ENCODE results near the gene SLC25A15. TPM values are rescaled to one million over a fixed set of nuclear protein-coding genes. Genes with fewer than 3 reads are reported as not detected.

Gene SLC25A15
- total RNA-seq, 3 donors from 2014 or later, result 4.9 to 8.8 (median 8.8) TPM

DNA sequence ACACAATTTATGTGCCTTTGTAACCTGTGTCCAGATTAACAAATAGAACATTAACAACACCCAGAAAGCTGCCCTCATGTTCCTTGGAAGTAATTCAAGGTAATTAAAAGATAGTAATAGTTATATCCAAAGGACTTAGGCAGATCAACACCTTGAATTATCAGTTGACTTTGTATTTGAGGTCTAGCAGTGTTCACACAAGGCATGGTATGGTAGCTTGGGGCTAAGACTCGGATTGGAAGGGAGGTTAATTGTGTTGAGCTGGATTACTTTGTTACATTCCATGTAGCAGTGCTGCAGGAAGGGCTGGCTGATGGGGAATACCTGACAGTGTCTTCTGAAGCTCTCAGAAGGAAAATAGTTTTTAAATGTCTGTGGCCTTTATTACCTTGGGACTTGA, 16.8 kb downstream of the SLC25A15 start:
- TF ChIP-seq, protein P1, sequence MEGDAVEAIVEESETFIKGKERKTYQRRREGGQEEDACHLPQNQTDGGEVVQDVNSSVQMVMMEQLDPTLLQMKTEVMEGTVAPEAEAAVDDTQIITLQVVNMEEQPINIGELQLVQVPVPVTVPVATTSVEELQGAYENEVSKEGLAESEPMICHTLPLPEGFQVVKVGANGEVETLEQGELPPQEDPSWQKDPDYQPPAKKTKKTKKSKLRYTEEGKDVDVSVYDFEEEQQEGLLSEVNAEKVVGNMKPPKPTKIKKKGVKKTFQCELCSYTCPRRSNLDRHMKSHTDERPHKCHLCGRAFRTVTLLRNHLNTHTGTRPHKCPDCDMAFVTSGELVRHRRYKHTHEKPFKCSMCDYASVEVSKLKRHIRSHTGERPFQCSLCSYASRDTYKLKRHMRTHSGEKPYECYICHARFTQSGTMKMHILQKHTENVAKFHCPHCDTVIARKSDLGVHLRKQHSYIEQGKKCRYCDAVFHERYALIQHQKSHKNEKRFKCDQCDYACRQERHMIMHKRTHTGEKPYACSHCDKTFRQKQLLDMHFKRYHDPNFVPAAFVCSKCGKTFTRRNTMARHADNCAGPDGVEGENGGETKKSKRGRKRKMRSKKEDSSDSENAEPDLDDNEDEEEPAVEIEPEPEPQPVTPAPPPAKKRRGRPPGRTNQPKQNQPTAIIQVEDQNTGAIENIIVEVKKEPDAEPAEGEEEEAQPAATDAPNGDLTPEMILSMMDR (IDR thresholded peaks at IDR 0.05), result no peak
- intact Hi-C loops (cut with DNase I, micrococcal nuclease), result no loop called here
- ATAC-seq (no peak), DNase-seq (no peak)
- Histone ChIP-seq H3K36me3 (ENCODE audit: low read depth) (no peaks in the 10 kb centered on the region), H3K9me3 (no peaks in the 10 kb centered on the region), H3K4me3 (no peak overlapping the region), H3K4me1 (ENCODE audit: low read depth) (peaks cover 11% of the 10 kb centered on the region)

DNA sequence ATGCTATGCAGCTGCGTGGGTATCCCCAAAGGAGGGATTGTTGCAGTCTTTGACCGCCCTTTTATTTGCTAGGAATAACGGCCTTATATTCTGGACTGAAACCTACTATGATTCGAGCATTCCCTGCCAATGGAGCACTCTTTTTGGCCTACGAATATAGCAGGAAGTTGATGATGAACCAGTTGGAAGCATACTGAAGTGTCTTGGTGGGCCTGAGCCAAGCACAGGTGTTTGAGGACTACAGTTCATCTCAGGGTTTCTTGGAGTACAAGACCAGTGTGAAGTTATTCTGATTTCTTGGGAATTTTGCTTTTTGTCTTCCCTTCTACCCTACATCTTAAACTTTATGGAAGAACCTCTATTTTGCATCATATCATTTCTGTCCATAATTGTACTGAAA, 20.1 kb downstream of the SLC25A15 start:
- Histone ChIP-seq H3K4me1 (ENCODE audit: low read depth) (no peaks in the 10 kb centered on the region), H3K4me3 (no peak overlapping the region), H3K36me3 (ENCODE audit: low read depth) (no peaks in the 10 kb centered on the region), H3K9me3 (no peaks in the 10 kb centered on the region)
- DNase-seq (no peak), ATAC-seq (no peak)
- TF ChIP-seq, protein P1 (IDR thresholded peaks at IDR 0.05), result no peak
- intact Hi-C loops (cut with DNase I, micrococcal nuclease), result no loop called here

DNA sequence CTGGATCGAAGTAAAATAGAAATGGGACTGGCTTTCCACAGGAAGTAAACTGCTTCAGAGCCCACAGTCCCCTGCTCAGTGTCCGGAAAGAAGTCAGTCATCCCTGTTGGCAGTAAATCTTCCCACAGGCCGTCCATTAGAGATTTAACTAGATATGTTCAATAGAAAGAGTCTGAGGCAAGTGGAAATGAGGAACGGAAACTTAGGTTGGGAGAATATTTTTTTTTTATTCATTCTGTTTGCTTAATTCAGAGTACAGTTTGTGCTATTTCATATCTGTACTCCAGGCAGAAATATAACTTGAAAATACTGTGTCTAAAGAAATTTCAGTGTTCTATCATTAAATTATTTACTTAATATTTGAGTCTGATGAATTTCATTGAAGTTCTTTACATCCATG, 22.7 kb downstream of the SLC25A15 start:
- H3K9me3 ChIP-seq, result no peaks in the 10 kb centered on the region
- TF ChIP-seq, protein P1 (IDR thresholded peaks at IDR 0.05), result no peak
- DNase-seq (no peak), ATAC-seq (no peak)
- no peaks in the 10 kb centered on the region for H3K36me3 ChIP-seq (ENCODE audit: low read depth)
- no peak overlapping the region for H3K4me3 ChIP-seq
- intact Hi-C loops (cut with DNase I, micrococcal nuclease), result no loop called here
- H3K4me1 ChIP-seq (ENCODE audit: low read depth), result no peaks in the 10 kb centered on the region

DNA sequence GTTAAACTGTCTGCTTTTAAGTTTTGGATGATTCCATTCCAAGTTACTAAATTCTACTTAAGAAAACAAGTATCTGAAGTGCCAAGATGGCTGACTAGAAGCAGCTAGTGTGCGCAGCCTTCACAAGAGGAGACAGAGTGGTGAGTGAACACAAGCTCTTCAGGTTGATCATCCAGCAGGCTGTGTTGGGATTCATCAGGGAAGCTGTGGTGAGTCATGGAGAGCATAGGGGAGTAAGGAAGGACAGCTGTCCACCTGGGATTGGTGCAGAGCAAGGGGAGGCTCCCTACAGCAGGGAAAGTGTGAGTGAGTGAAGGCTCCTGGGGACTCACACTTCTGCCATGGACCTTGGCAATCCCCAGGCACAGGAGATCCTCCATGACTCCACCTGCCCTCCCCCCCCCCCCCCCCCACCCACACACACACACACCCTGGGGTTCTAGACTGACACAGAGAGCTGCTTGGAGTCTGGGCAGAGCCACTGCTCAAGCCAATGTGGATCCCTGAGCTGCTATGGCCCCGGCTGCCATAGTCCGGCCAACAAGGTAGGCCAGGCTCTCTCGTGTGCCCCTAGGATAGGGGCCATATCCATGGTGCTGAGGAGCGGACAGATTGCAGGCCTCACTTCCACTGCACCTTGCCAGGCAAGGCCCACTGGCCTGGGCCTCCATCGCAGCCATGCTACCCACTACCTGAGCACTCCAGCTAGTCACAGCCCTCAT, 23.5 kb downstream of the SLC25A15 start:
- H3K36me3 ChIP-seq (ENCODE audit: low read depth), result no peaks in the 10 kb centered on the region
- peak; percentile 43 for ATAC-seq

DNA sequence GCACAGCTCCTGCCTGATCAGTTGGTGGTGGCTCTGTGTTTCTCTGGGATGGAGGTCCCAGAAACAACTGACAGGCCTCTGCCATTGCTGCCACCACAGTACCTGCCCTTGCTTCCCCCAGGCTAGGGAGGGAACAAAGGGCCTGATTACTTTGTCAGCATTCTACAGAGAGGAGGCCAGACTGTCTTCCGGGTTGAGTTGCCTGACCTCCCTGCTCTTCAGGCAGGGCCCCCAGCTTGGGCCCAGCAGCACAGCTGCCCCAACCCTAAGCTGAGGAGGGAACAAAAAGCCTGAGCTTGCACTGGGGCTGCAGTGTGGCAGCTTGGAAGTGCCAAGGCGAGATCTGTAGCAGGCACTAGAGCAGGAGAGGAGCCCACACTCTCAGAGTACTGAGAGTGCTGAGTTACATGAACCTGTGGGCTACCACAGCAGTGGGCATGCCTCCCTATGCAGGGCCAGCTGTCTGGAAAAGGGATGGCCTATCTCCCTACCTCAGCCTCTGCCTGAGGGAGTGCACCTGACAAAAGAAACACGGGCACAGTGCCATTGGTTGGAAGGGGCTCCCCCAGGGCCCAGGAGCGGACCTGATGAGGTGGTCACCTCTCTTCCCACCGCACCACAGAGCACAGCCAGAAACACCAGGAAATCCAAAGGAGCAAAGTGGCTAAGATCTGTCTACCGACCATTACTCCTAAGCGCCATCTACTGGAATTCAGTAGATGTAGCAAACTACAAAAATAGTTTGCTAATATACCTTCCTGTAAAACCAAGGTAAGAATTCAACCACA, 24.4 kb downstream of the SLC25A15 start:
- Histone ChIP-seq H3K4me1 (ENCODE audit: low read depth) (no peaks in the 10 kb centered on the region), H3K4me3 (no peak overlapping the region), H3K36me3 (ENCODE audit: low read depth) (no peaks in the 10 kb centered on the region), H3K9me3 (no peaks in the 10 kb centered on the region)
- ATAC-seq (peak; percentile 87), DNase-seq (peak in 1 of 3 donors; percentile 31)
- intact Hi-C loops (cut with DNase I, micrococcal nuclease), result no loop called here
- TF ChIP-seq, protein P1 (IDR thresholded peaks at IDR 0.05), result no peak

More for the DNA sequence above, 23.5 kb downstream of the SLC25A15 start:
- DNase-seq, result no peak
- Histone ChIP-seq H3K4me1 (ENCODE audit: low read depth) (no peaks in the 10 kb centered on the region), H3K4me3 (no peak overlapping the region), H3K9me3 (no peaks in the 10 kb centered on the region)
- TF ChIP-seq, protein P1 (IDR thresholded peaks at IDR 0.05), result no peak
- intact Hi-C loops (cut with DNase I, micrococcal nuclease), result no loop called here

All from mucosa of descending colon (tissue), 3 donors.